Measurements from ENCODE around the gene RAB29. TPM values are rescaled to one million over a fixed set of nuclear protein-coding genes. Genes with fewer than 3 reads are reported as not detected.

The RAB29 gene
- total and polyA plus RNA-seq, 2 donors (not counting 1 experiment from before 2014, with no cell fraction given) = 51.7 to 61.4 TPM

GRCh38 chr1:205756552-205756951 is 18.7 kb downstream of the RAB29 start:
- H3K4me2 ChIP-seq (replicated peaks; ENCODE audit: low read depth, low read length, poor library complexity, severe bottlenecking) = no peak overlapping the region
- H3K9ac ChIP-seq (ENCODE audit: low read length) = no peak overlapping the region
- no peak for ATAC-seq (ENCODE audit: low read depth)
- H2AFZ ChIP-seq (ENCODE audit: insufficient read depth, low read depth, low read length, poor library complexity, severe bottlenecking) = no peak overlapping the region
- no peaks in the 10 kb centered on the region for H3K27me3 ChIP-seq (replicated peaks in 1 of 4; ENCODE audit: control extremely low read depth in 1 of 4, control insufficient read depth in 3 of 4, insufficient read depth in 4 of 4, low read length in 3 of 4)
- no peak overlapping the region for H3K4me3 ChIP-seq (ENCODE audit: control extremely low read depth in 1 of 5, extremely low read depth in 1 of 5, insufficient read depth in 1 of 5, low read depth in 2 of 5, low read length in 4 of 5)
- CTCF ChIA-PET = no interaction called here
- no peak overlapping the region for H3K27ac ChIP-seq (ENCODE audit: low read length in 2 of 2)
- H3K4me1 ChIP-seq (ENCODE audit: control insufficient read depth in 2 of 2, insufficient read depth in 2 of 2, low read length in 2 of 2) = no peaks in the 10 kb centered on the region
- H3K79me2 ChIP-seq (ENCODE audit: control insufficient read depth, insufficient read depth, low read length) = no peaks in the 10 kb centered on the region
- no peak for TF ChIP-seq EZH2 (IDR thresholded peaks at IDR 0.05; ENCODE audit: borderline replicate concordance, insufficient read depth, low read depth, low read length, poor library complexity, severe bottlenecking)
- no peak for TF ChIP-seq CTCF (IDR thresholded peaks at IDR 0.05)
- Mint-ChIP-seq H3K4me1 (no peaks in the 10 kb centered on the region), H3K4me3 (no peak overlapping the region), H3K9me3 (ENCODE audit: insufficient read depth) (no peaks in the 10 kb centered on the region), H3K27ac (no peak overlapping the region), H3K27me3 (no peaks in the 10 kb centered on the region)
- no CpG with 5 or more reads among the region's 3 CpGs for WGBS (ENCODE audit: insufficient coverage)
- DNase-seq = no peak
- H3K9me3 ChIP-seq (ENCODE audit: control extremely low read depth in 1 of 3, control insufficient read depth in 2 of 3, insufficient read depth in 1 of 3, low read length in 2 of 3) = no peaks in the 10 kb centered on the region
- no peaks in the 10 kb centered on the region for H4K20me1 ChIP-seq (ENCODE audit: control insufficient read depth, insufficient read depth, low read length, poor library complexity, severe bottlenecking)
- intact Hi-C loops (cut with micrococcal nuclease) = no loop called here
- POLR2A ChIA-PET = no interaction called here
- peaks cover 4% of the 10 kb centered on the region in 2 experiments for H3K36me3 ChIP-seq (replicated peaks in 1 of 2; ENCODE audit: control extremely low read depth in 1 of 2, control insufficient read depth in 1 of 2, extremely low read depth in 1 of 2, insufficient read depth in 2 of 2, low read length in 1 of 2)

GRCh38 chr1:205754857-205755256 is 20.4 kb downstream of the RAB29 start:
- no peaks in the 10 kb centered on the region for H3K9me3 ChIP-seq (ENCODE audit: control extremely low read depth in 1 of 3, control insufficient read depth in 2 of 3, insufficient read depth in 1 of 3, low read length in 2 of 3)
- no peak for ATAC-seq (ENCODE audit: low read depth)
- intact Hi-C loops (cut with micrococcal nuclease) = no loop called here
- H3K9ac ChIP-seq (ENCODE audit: low read length) = no peak overlapping the region
- Mint-ChIP-seq H3K9me3 (ENCODE audit: insufficient read depth) (no peaks in the 10 kb centered on the region), H3K4me3 (no peak overlapping the region), H3K27me3 (no peaks in the 10 kb centered on the region), H3K27ac (no peak overlapping the region), H3K4me1 (peaks cover 2% of the 10 kb centered on the region)
- no peak overlapping the region for H3K4me2 ChIP-seq (replicated peaks; ENCODE audit: low read depth, low read length, poor library complexity, severe bottlenecking)
- no peaks in the 10 kb centered on the region for H4K20me1 ChIP-seq (ENCODE audit: control insufficient read depth, insufficient read depth, low read length, poor library complexity, severe bottlenecking)
- no peak overlapping the region for H2AFZ ChIP-seq (ENCODE audit: insufficient read depth, low read depth, low read length, poor library complexity, severe bottlenecking)
- WGBS (ENCODE audit: insufficient coverage) = 80% methylated on average over 1 of the region's 5 CpGs
- peaks cover 0 to 4% of the 10 kb centered on the region in 2 experiments for H3K36me3 ChIP-seq (replicated peaks in 1 of 2; ENCODE audit: control extremely low read depth in 1 of 2, control insufficient read depth in 1 of 2, extremely low read depth in 1 of 2, insufficient read depth in 2 of 2, low read length in 1 of 2)
- no peaks in the 10 kb centered on the region for H3K79me2 ChIP-seq (ENCODE audit: control insufficient read depth, insufficient read depth, low read length)
- no peak for DNase-seq
- peaks cover 3 to 5% of the 10 kb centered on the region in 2 donors for H3K4me1 ChIP-seq (ENCODE audit: control insufficient read depth in 2 of 2, insufficient read depth in 2 of 2, low read length in 2 of 2)
- H3K27ac ChIP-seq (ENCODE audit: low read length in 2 of 2) = no peak overlapping the region
- no peak for TF ChIP-seq EZH2 (IDR thresholded peaks at IDR 0.05; ENCODE audit: borderline replicate concordance, insufficient read depth, low read depth, low read length, poor library complexity, severe bottlenecking)
- no peak for TF ChIP-seq CTCF (IDR thresholded peaks at IDR 0.05)
- POLR2A ChIA-PET = no interaction called here
- no peaks in the 10 kb centered on the region for H3K27me3 ChIP-seq (replicated peaks in 1 of 4; ENCODE audit: control extremely low read depth in 1 of 4, control insufficient read depth in 3 of 4, insufficient read depth in 4 of 4, low read length in 3 of 4)
- no peak overlapping the region for H3K4me3 ChIP-seq (ENCODE audit: control extremely low read depth in 1 of 5, extremely low read depth in 1 of 5, insufficient read depth in 1 of 5, low read depth in 2 of 5, low read length in 4 of 5)
- CTCF ChIA-PET = interaction anchor here (0.7 to 2.5 kb wide), 2 partner anchors 222 to 857 kb away, joined by 3 to 9 read pairs; no protein-coding TSS in a partner anchor

Data from B cell (primary cell).